ENCODE measurements around the gene MAP3K2. TPM values are rescaled to one million over a fixed set of nuclear protein-coding genes. Genes with fewer than 3 reads are reported as not detected.

MAP3K2 gene
- total and polyA plus RNA-seq, 10 of the 15 experiments (the other 5 are each of a cell fraction or from before 2014, with no cell fraction given), result 2.7 to 39.6 (median 16.1) TPM

DNA sequence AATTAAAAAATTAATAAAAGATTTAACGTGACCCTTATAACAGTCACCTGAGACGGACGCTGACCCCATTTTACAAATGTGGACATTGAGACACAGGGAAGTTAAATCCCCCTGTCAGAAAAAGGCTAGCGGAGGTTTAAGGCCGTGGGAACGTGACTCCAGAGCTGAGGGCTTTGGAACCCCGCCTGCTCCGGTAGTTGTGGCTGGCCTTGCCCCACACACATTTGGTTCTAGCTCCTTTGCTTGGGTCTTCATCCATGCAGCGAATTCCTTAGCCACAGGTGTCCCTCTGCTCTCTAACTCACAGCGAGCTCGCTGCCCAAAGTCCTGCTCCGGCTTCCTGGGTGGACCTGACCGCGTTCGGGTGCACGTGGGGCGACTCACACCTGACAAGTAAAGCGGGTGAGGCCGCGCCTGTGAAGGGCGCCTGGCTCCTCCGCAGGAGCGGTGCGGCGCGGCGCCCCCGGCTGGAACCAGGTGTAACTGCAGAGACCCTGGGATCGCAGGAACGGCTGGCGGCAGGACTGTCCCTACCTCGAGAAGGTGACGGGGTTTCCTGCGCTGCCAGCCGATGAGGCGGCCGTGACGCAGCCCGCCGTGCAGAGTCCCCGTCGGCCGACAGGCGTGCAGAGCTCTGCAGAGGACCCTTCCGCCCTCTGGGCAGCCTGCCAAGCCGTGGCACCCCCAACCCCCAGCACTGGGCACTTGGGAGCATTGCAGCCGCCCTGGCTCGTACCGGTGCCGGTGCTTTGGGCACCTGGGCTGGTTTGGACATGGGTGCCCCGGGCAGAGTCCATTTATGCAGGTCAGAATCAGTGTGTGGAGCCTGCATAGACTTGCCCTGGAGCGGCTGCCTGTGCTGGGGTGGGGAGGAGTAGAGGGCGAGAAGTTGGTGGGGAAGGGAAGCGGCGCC lies 28.1 kb upstream of the MAP3K2 start:
- no peaks in the 10 kb centered on the region for H4K20me1 ChIP-seq (ENCODE audit: control insufficient read depth, insufficient read depth)
- FAIRE-seq, result no peak
- H3K27ac ChIP-seq (ENCODE audit: control insufficient read depth, insufficient read depth), result no peak overlapping the region
- peak overlapping the region; percentile 35 for H2AFZ ChIP-seq (ENCODE audit: control insufficient read depth, low read depth, low read length)
- peak overlapping the region; percentile 89 for H3K4me2 ChIP-seq (ENCODE audit: control insufficient read depth, insufficient read depth)
- peak; percentile 80 for ATAC-seq
- no TSS peak for BruUV-seq (replicated peaks)
- POLR2A ChIA-PET, result no interaction called here
- SMC1A ChIA-PET (ENCODE audit: uncharacterized antibody, unreplicated experiment), result interaction anchor here (0.9 to 2.1 kb wide), 7 partner anchors 27 to 219 kb away, joined by 3 to 7 read pairs (median 4); no protein-coding TSS in a partner anchor
- no peak for DNase-seq (ENCODE audit: low read depth, low spot score)
- in situ Hi-C loops (cut with MboI) (no loop called here), intact Hi-C loops (cut with micrococcal nuclease; ENCODE audit: unreplicated experiment) (no loop called here)
- H3K79me2 ChIP-seq (ENCODE audit: control insufficient read depth, insufficient read depth, low read length), result no peaks in the 10 kb centered on the region
- peaks cover 0 to 5% of the 10 kb centered on the region in 2 experiments; a peak in 2 of 4 replicates for H3K27me3 ChIP-seq (replicated peaks in 1 of 2; ENCODE audit: control insufficient read depth in 2 of 2, insufficient read depth in 2 of 2, low read length in 1 of 2)
- CTCF ChIA-PET, result interaction anchor here (0.6 to 2.0 kb wide), 18 partner anchors 13 to 219 kb away, joined by 3 to 8 read pairs (median 4); no protein-coding TSS in a partner anchor
- H3K9me3 ChIP-seq (replicated peaks; ENCODE audit: control insufficient read depth, insufficient read depth, low read length), result no peaks in the 10 kb centered on the region
- peak overlapping the region; percentile 5; the same call in 1 of the 2 replicates for H3K9ac ChIP-seq (ENCODE audit: control insufficient read depth, insufficient read depth, low read length)
- WGBS (ENCODE audit: insufficient coverage, insufficient replicate concordance, low lambda C conversion rate, missing lambda C conversion rate), result 15% methylated on average over 52 of the region's 55 CpGs
- RAD21 ChIA-PET (ENCODE audit: unreplicated experiment), result interaction anchor here (0.6 to 1.5 kb wide), 4 partner anchors 27 to 218 kb away, joined by 3 to 5 read pairs (median 3); no protein-coding TSS in a partner anchor
- peak overlapping the region; percentile 53; the same call in 1 of the 2 replicates for H3K4me3 ChIP-seq
- H3K4me1 ChIP-seq (ENCODE audit: control insufficient read depth, insufficient read depth, low read length), result peaks cover 17% of the 10 kb centered on the region
- no peaks in the 10 kb centered on the region for H3K36me3 ChIP-seq (ENCODE audit: control insufficient read depth in 2 of 2, insufficient read depth in 2 of 2, low read length in 1 of 2)
- no peak for TF ChIP-seq SREBF1 (IDR thresholded peaks at IDR 0.05; ENCODE audit: low read length)
- peak; percentile 45; the same call in 1 of the 2 replicates for TF ChIP-seq SMC3 (IDR thresholded peaks at IDR 0.05; ENCODE audit: borderline replicate concordance, low read length)
- TF ChIP-seq FOXK2 (IDR thresholded peaks at IDR 0.05), result no peak
- TF ChIP-seq BHLHE40 (IDR thresholded peaks at IDR 0.05; ENCODE audit: borderline replicate concordance in 1 of 2, low read depth in 2 of 2, low read length in 1 of 2), result peak in 1 of 2 experiments; percentile 68; a peak in 1 of 4 replicates
- TF ChIP-seq ZSCAN29 (IDR thresholded peaks at IDR 0.05), result peak; percentile 44; the same call in 1 of the 2 replicates
- TF ChIP-seq CHD2 (IDR thresholded peaks at IDR 0.05; ENCODE audit: borderline replicate concordance, low read depth, low read length), result no peak
- no peak for TF ChIP-seq TCF7 (IDR thresholded peaks at IDR 0.05; ENCODE audit: borderline replicate concordance)
- TF ChIP-seq, protein P1, sequence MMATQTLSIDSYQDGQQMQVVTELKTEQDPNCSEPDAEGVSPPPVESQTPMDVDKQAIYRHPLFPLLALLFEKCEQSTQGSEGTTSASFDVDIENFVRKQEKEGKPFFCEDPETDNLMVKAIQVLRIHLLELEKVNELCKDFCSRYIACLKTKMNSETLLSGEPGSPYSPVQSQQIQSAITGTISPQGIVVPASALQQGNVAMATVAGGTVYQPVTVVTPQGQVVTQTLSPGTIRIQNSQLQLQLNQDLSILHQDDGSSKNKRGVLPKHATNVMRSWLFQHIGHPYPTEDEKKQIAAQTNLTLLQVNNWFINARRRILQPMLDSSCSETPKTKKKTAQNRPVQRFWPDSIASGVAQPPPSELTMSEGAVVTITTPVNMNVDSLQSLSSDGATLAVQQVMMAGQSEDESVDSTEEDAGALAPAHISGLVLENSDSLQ (IDR thresholded peaks at IDR 0.05), result no peak
- TF ChIP-seq, protein P2, sequence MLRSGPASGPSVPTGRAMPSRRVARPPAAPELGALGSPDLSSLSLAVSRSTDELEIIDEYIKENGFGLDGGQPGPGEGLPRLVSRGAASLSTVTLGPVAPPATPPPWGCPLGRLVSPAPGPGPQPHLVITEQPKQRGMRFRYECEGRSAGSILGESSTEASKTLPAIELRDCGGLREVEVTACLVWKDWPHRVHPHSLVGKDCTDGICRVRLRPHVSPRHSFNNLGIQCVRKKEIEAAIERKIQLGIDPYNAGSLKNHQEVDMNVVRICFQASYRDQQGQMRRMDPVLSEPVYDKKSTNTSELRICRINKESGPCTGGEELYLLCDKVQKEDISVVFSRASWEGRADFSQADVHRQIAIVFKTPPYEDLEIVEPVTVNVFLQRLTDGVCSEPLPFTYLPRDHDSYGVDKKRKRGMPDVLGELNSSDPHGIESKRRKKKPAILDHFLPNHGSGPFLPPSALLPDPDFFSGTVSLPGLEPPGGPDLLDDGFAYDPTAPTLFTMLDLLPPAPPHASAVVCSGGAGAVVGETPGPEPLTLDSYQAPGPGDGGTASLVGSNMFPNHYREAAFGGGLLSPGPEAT (IDR thresholded peaks at IDR 0.05; ENCODE audit: low read depth), result no peak
- TF ChIP-seq RBBP5 (conservative IDR thresholded peaks at IDR 0.05), result no peak
- no peak for TF ChIP-seq HDAC6 (IDR thresholded peaks at IDR 0.05; ENCODE audit: unreplicated experiment)
- TF ChIP-seq LARP7 (IDR thresholded peaks at IDR 0.05), result 0 out of 2 replicates have a peak, but pooled peaks have one; percentile 35
- TF ChIP-seq GATAD2B (conservative IDR thresholded peaks at IDR 0.05; ENCODE audit: low read depth), result 0 out of 2 replicates have a peak, but pooled peaks have one; percentile 25
- TF ChIP-seq RB1 (IDR thresholded peaks at IDR 0.05; ENCODE audit: borderline replicate concordance), result no peak
- TF ChIP-seq RAD21 (IDR thresholded peaks at IDR 0.05; ENCODE audit: insufficient read depth, low read depth, low read length), result peak; percentile 71
- no peak for TF ChIP-seq NFXL1 (IDR thresholded peaks at IDR 0.05; ENCODE audit: borderline replicate concordance)
- TF ChIP-seq EGR1 (IDR thresholded peaks at IDR 0.05; ENCODE audit: borderline replicate concordance in 1 of 2, low read depth in 2 of 2, low read length in 2 of 2), result 0 out of 3 replicates have a peak, but pooled peaks of 1 of the 2 experiments have one; percentile 11
- TF ChIP-seq, protein P3, sequence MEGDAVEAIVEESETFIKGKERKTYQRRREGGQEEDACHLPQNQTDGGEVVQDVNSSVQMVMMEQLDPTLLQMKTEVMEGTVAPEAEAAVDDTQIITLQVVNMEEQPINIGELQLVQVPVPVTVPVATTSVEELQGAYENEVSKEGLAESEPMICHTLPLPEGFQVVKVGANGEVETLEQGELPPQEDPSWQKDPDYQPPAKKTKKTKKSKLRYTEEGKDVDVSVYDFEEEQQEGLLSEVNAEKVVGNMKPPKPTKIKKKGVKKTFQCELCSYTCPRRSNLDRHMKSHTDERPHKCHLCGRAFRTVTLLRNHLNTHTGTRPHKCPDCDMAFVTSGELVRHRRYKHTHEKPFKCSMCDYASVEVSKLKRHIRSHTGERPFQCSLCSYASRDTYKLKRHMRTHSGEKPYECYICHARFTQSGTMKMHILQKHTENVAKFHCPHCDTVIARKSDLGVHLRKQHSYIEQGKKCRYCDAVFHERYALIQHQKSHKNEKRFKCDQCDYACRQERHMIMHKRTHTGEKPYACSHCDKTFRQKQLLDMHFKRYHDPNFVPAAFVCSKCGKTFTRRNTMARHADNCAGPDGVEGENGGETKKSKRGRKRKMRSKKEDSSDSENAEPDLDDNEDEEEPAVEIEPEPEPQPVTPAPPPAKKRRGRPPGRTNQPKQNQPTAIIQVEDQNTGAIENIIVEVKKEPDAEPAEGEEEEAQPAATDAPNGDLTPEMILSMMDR (IDR thresholded peaks at IDR 0.05 in 2 of 3, conservative IDR thresholded peaks at IDR 0.05 in 1 of 3; ENCODE audit: control insufficient read depth in 2 of 3, extremely low read depth in 1 of 3, insufficient read depth in 1 of 3, low read depth in 3 of 3, low read length in 3 of 3), result peak; percentile 58 to 62 (median 60)
